ENCODE results near the gene PRKRA. TPM values are rescaled to one million over a fixed set of nuclear protein-coding genes. Genes with fewer than 3 reads are reported as not detected.

Gene PRKRA
- total RNA-seq, 1 experiment from 2014 or later, result 60.2 TPM

DNA sequence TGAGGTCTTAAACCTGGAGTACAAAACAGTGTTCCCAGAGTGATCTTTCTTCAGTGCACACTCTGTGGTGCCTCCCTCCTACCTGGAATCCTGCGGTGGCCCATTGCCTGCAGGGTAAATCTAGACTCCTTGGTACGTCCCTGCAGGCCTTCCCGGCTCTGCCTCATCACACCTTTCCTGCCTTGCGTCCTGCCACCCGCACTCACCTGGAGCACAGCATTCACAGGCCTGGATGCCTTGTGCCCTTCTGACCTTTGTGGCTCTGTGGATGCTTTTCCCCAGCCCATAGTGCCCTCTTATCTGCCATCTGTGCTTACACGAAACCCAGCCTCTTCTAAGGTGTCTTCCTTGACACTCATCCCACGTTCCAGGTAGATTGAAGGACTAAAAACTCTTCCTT is 62.7 kb downstream of the PRKRA start:
- Histone ChIP-seq H3K4me1 (peaks cover 17% of the 10 kb centered on the region), H3K9me3 (no peaks in the 10 kb centered on the region), H3K36me3 (ENCODE audit: control insufficient read depth, insufficient read depth, low read length) (no peaks in the 10 kb centered on the region), H3K4me3 (ENCODE audit: low read depth, low read length) (no peak overlapping the region), H3K27me3 (replicated peaks; ENCODE audit: control insufficient read depth, insufficient read depth, low read length) (no peaks in the 10 kb centered on the region)
- Mint-ChIP-seq H3K4me1 (ENCODE audit: low read depth, unreplicated experiment) (peaks cover 37% of the 10 kb centered on the region), H3K36me3 (ENCODE audit: insufficient read depth, unreplicated experiment) (no peaks in the 10 kb centered on the region), H3K9me3 (ENCODE audit: unreplicated experiment) (no peaks in the 10 kb centered on the region), H3K4me3 (ENCODE audit: unreplicated experiment) (no peak overlapping the region), H3K27me3 (ENCODE audit: insufficient read depth, unreplicated experiment) (no peaks in the 10 kb centered on the region), H3K27ac (ENCODE audit: unreplicated experiment) (no peak overlapping the region)
- CTCF ChIA-PET, result no interaction called here
- no TSS peak for BruUV-seq (replicated peaks)
- POLR2A ChIA-PET, result no interaction called here
- intact Hi-C loops (cut with micrococcal nuclease; ENCODE audit: unreplicated experiment), result no loop called here
- DNase-seq, result no peak
- TF ChIP-seq, protein P1, sequence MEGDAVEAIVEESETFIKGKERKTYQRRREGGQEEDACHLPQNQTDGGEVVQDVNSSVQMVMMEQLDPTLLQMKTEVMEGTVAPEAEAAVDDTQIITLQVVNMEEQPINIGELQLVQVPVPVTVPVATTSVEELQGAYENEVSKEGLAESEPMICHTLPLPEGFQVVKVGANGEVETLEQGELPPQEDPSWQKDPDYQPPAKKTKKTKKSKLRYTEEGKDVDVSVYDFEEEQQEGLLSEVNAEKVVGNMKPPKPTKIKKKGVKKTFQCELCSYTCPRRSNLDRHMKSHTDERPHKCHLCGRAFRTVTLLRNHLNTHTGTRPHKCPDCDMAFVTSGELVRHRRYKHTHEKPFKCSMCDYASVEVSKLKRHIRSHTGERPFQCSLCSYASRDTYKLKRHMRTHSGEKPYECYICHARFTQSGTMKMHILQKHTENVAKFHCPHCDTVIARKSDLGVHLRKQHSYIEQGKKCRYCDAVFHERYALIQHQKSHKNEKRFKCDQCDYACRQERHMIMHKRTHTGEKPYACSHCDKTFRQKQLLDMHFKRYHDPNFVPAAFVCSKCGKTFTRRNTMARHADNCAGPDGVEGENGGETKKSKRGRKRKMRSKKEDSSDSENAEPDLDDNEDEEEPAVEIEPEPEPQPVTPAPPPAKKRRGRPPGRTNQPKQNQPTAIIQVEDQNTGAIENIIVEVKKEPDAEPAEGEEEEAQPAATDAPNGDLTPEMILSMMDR (IDR thresholded peaks at IDR 0.05; ENCODE audit: insufficient read depth in 1 of 2, low read depth in 1 of 2, low read length in 1 of 2, severe bottlenecking in 1 of 2, unreplicated experiment in 1 of 2), result no peak

DNA sequence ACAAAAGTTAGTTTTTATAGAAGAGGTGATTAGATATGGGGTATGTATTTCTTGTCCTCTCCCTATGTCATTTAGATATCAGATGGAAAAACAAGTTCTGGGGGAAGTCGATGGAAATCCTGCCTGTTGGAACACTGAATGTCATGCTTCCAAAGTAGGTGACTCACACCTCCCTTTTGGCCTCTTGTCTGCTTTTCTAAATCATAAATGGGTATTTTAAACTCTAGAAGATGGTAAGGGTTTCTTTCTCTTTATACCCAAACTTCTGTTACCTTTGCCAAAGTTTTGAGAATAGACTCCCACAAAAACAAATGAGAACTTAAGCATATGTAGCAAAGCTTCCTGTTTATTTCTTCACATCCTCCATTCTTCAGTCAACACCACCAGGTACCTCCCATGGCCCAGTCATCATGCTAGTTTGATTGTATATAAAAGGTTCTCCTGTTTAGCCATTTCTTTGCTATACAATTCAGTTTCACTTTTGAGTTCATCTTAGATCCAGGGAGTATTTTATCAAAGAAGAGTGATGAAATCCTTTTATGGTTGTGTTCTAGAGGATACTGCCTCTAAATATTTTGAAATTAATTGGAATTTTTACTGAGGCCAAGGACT is 63.9 kb downstream of the PRKRA start:
- intact Hi-C loops (cut with micrococcal nuclease; ENCODE audit: unreplicated experiment), result no loop called here
- ChIA-PET CTCF (interaction anchor here (0.6 kb wide), 1 partner anchor 794 kb away, joined by 4 read pairs; no protein-coding TSS in a partner anchor), POLR2A (no interaction called here)
- H3K4me1 ChIP-seq, result peaks cover 12% of the 10 kb centered on the region; the same call in 1 of the 2 replicates
- H3K4me1 Mint-ChIP-seq (ENCODE audit: low read depth, unreplicated experiment), result peaks cover 26% of the 10 kb centered on the region
- H3K27ac Mint-ChIP-seq (ENCODE audit: unreplicated experiment), result no peak overlapping the region
- H3K36me3 Mint-ChIP-seq (ENCODE audit: insufficient read depth, unreplicated experiment), result no peaks in the 10 kb centered on the region
- TF ChIP-seq, protein P1 (IDR thresholded peaks at IDR 0.05; ENCODE audit: insufficient read depth in 1 of 2, low read depth in 1 of 2, low read length in 1 of 2, severe bottlenecking in 1 of 2, unreplicated experiment in 1 of 2), result no peak
- H3K27me3 ChIP-seq (replicated peaks; ENCODE audit: control insufficient read depth, insufficient read depth, low read length), result no peaks in the 10 kb centered on the region
- no TSS peak for BruUV-seq (replicated peaks)
- H3K4me3 Mint-ChIP-seq (ENCODE audit: unreplicated experiment), result no peak overlapping the region
- no peaks in the 10 kb centered on the region for H3K36me3 ChIP-seq (ENCODE audit: control insufficient read depth, insufficient read depth, low read length)
- H3K27me3 Mint-ChIP-seq (ENCODE audit: insufficient read depth, unreplicated experiment), result no peaks in the 10 kb centered on the region
- no peak overlapping the region for H3K4me3 ChIP-seq (ENCODE audit: low read depth, low read length)
- H3K9me3 ChIP-seq, result no peaks in the 10 kb centered on the region
- no peak for DNase-seq
- no peaks in the 10 kb centered on the region for H3K9me3 Mint-ChIP-seq (ENCODE audit: unreplicated experiment)

DNA sequence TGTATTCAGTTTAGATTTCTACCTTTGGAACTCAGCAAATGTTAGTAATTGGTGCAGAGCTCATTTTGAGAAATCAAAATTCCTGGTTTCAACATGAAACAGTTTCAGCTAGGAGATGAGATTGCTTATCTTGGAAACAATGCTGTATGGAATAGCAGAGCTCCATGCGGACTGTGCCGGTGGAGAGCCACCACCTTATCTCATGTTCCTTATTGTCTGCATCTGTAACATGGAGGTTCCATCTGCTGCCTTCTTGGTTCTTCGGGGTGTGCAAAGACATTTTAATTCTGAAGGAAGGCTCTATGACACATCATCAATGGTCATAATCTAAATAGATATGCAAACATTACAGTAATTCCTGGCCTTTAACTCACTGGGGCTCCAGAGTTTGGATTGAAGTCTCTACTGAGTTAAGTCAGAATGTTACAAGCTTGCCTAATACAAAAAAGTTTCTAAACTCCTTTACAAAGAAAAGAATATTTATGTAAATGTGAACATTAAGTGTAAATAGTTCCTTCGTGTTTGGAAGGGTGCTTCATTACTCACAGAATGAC is 65.3 kb downstream of the PRKRA start:
- ChIA-PET CTCF (no interaction called here), POLR2A (no interaction called here)
- no peak for DNase-seq
- Mint-ChIP-seq H3K27ac (ENCODE audit: unreplicated experiment) (no peak overlapping the region), H3K36me3 (ENCODE audit: insufficient read depth, unreplicated experiment) (no peaks in the 10 kb centered on the region), H3K9me3 (ENCODE audit: unreplicated experiment) (no peaks in the 10 kb centered on the region), H3K4me1 (ENCODE audit: low read depth, unreplicated experiment) (peaks cover 20% of the 10 kb centered on the region), H3K27me3 (ENCODE audit: insufficient read depth, unreplicated experiment) (no peaks in the 10 kb centered on the region), H3K4me3 (ENCODE audit: unreplicated experiment) (no peak overlapping the region)
- TF ChIP-seq, protein P1 (IDR thresholded peaks at IDR 0.05; ENCODE audit: insufficient read depth in 1 of 2, low read depth in 1 of 2, low read length in 1 of 2, severe bottlenecking in 1 of 2, unreplicated experiment in 1 of 2), result no peak
- BruUV-seq (replicated peaks), result no TSS peak
- intact Hi-C loops (cut with micrococcal nuclease; ENCODE audit: unreplicated experiment), result no loop called here
- H3K27me3 ChIP-seq (replicated peaks; ENCODE audit: control insufficient read depth, insufficient read depth, low read length), result no peaks in the 10 kb centered on the region
- H3K9me3 ChIP-seq, result no peaks in the 10 kb centered on the region
- H3K4me3 ChIP-seq (ENCODE audit: low read depth, low read length), result no peak overlapping the region
- no peaks in the 10 kb centered on the region for H3K36me3 ChIP-seq (ENCODE audit: control insufficient read depth, insufficient read depth, low read length)
- H3K4me1 ChIP-seq, result peaks cover 12% of the 10 kb centered on the region; the same call in 1 of the 2 replicates

All from Caco-2 (cell line).